WTC11 (cell line): Measurements from ENCODE around the gene NUP210L.

Source experiments
- CTCF ChIP-seq: fragments of 200-600 bp; IDR thresholded peaks from 2 replicates; pipeline ENCODE4 v1.8.0; 2022; ENCODE audit warnings: antibody characterized with exemption
- E2F1 ChIP-seq: sonication (generic); formaldehyde crosslinking; IDR thresholded peaks from 2 replicates; pipeline ENCODE4 v1.8.0; 2022; ENCODE audit warnings: mild to moderate bottlenecking, missing genetic modification reagents
- ESRRA ChIP-seq: sonication (generic); formaldehyde crosslinking; IDR thresholded peaks from 2 replicates; pipeline ENCODE4 v1.8.1; 2022; ENCODE audit warnings: mild to moderate bottlenecking, missing genetic modification reagents, borderline replicate concordance
- NFE2L1 ChIP-seq: sonication (generic); formaldehyde crosslinking; IDR thresholded peaks from 2 replicates; pipeline ENCODE4 v1.8.1; 2023; ENCODE audit warnings: missing genetic modification reagents
- USF2 ChIP-seq: sonication (generic); formaldehyde crosslinking; IDR thresholded peaks from 2 replicates; pipeline ENCODE4 v1.8.1; 2023; ENCODE audit warnings: mild to moderate bottlenecking, missing genetic modification reagents, moderate library complexity

- no peak for TF ChIP-seq CTCF
- no peak for TF ChIP-seq ESRRA (CRISPR knock-in tag)
- TF ChIP-seq USF2 (CRISPR knock-in tag): no peak
- TF ChIP-seq E2F1 (CRISPR knock-in tag): no peak
- no peak for TF ChIP-seq NFE2L1 (CRISPR knock-in tag)
Measured at GRCh38 chr1:154170547-154171222, 15.8 kb upstream of the NUP210L start.
